Ovary (tissue), 9 donors: Measurements from ENCODE around the gene MT2A. TPM values are rescaled to one million over a fixed set of nuclear protein-coding genes. Genes with fewer than 3 reads are reported as not detected.
A peak's percentile ranks its signal among the peaks of the same experiment; 100 is the strongest.

Source experiments
- DNase-seq, 5 donors: peaks; one replicate each; pipeline ENCODE4 v3.0.0-alpha.2; 2019 to 2020
- H3K27ac ChIP-seq, 2 donors: fragments of 200-600 bp; one replicate each; pipeline versions ENCODE4 v1.5.1 to v1.8.0; 2019 to 2022
- H3K27me3 ChIP-seq: fragments of 200-600 bp; one replicate; pipeline ENCODE4 v1.8.0; 2022
- H3K36me3 ChIP-seq: fragments of 200-600 bp; sonication (generic); one replicate; pipeline ENCODE4 v1.5.1; 2019
- H3K4me1 ChIP-seq: one replicate; pipeline ENCODE4 v1.8.1; 2013; ENCODE audit warnings: mild to moderate bottlenecking, moderate library complexity; ENCODE audit not compliant: insufficient read depth
- H3K4me3 ChIP-seq: fragments of 200-600 bp; sonication (generic); one replicate; pipeline ENCODE4 v1.5.1; 2017
- H3K9me3 ChIP-seq, 2 donors: fragments of 200-600 bp in 1 of 2; sonication (generic) in 1 of 2; one replicate each; pipeline versions ENCODE4 v1.5.1 to v1.8.1; 2013 to 2019; ENCODE audit warnings: mild to moderate bottlenecking in 1 of 2, moderate library complexity in 1 of 2
- EP300 ChIP-seq: sonication (generic); formaldehyde crosslinking; IDR thresholded peaks from one replicate; pipeline ENCODE4 v1.6.1; 2017; ENCODE audit warnings: antibody characterized with exemption
- POLR2A ChIP-seq: fragments of 450-650 bp; IDR thresholded peaks from one replicate; pipeline ENCODE4 v1.6.1; 2017; ENCODE audit warnings: antibody characterized with exemption, mild to moderate bottlenecking, moderate library complexity
- WGBS, 3 donors: extraction: QIAGEN DNeasy Blood & Tissue Kit in 1 of 3; methylation state at CpG; one replicate each; pipeline versions ENCODE4 v1.1.5 to v1.1.7; 2013 to 2017; 5-methylcytosine and 5-hydroxymethylcytosine counted together
- intact Hi-C, 4 donors: fragments of 100-400 bp; cut with DNase I; formaldehyde crosslinking; loops; one replicate each; pipeline versions ENCODE4 v1.11.0 to v1.15.1; 2022 to 2023
- polyA plus RNA-seq, 2 donors: library from polyadenylated mRNA; stranded (reverse); fragments of 200-250 nt in 1 of 2; fragments of 350-450 nt in 1 of 2; fragmentation: Illumina TruSeq in 1 of 2; extraction: RNeasy Lipid Tissue Mini Kit (QIAGEN cat#74804) in 1 of 2; gene quantifications; one replicate each; pipeline ENCODE4 v1.2.3, GENCODE V29; 2013 to 2014
- total RNA-seq, 7 donors: library from RNA; depleted of rRNA in 2 of 7; stranded (reverse); fragments of >200 nt in 2 of 7; fragmentation: NEBNext Ultra II Directional in 3 of 7; extraction: Animal tissue kit (Norgen Biotek cat#: 25700) in 3 of 7; gene quantifications; one replicate each; pipeline versions ENCODE4 v1.1.0 to v1.2.4, GENCODE V29; 2016 to 2023
- TF ChIP-seq, protein P1 (sequence below), 3 donors: fragments of 450-650 bp in 2 of 3; fragments of 200-600 bp in 1 of 3; IDR thresholded peaks; one replicate each; pipeline versions ENCODE4 v1.5.1 to v1.8.0; 2016 to 2022; ENCODE audit warnings: antibody characterized with exemption in 3 of 3, mild to moderate bottlenecking in 1 of 3
- donor health status: DM: no; HTN: no; CAD: no; lungs with moderate emphysema.
- donor health status: DM: no; HTN: no; CAD: no.
- donor health status: Bipolar disorder and iron deficiency.
- donor health status: DM: yes; HTN: yes; CAD: no.
- donor health status: DM: no; HTN: no; CAD: no.
- donor health status: DM: yes; HTN: yes; CAD: no.

MT2A gene
- total and polyA plus RNA-seq, 9 donors: 16.1 to 679 (median 136) TPM

DNA sequence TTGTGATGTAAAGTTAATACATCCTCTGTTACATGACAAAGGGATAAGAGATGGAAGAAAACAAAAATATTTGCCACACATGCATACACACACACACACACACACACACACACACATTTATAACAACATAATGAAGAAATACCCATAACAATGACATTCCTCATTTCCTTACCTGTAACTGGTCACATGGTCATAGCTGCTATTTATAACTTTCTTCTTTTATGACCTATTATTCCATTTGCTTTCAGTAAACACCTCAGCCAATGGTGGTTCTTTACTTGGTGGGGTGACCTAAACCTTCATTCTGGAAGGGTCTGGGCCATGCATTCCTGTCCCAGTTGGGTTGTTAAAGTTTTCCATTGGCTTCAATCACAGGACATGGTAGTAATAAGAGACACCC, 5.3 kb downstream of the MT2A start:
- H3K27ac ChIP-seq: no peak overlapping the region
- DNase-seq: no peak
- no peak overlapping the region for H3K4me3 ChIP-seq
- H3K9me3 ChIP-seq: no peaks in the 10 kb centered on the region
- H3K27me3 ChIP-seq: no peaks in the 10 kb centered on the region
- TF ChIP-seq EP300 (no peak), POLR2A (no peak)
- TF ChIP-seq, protein P1, sequence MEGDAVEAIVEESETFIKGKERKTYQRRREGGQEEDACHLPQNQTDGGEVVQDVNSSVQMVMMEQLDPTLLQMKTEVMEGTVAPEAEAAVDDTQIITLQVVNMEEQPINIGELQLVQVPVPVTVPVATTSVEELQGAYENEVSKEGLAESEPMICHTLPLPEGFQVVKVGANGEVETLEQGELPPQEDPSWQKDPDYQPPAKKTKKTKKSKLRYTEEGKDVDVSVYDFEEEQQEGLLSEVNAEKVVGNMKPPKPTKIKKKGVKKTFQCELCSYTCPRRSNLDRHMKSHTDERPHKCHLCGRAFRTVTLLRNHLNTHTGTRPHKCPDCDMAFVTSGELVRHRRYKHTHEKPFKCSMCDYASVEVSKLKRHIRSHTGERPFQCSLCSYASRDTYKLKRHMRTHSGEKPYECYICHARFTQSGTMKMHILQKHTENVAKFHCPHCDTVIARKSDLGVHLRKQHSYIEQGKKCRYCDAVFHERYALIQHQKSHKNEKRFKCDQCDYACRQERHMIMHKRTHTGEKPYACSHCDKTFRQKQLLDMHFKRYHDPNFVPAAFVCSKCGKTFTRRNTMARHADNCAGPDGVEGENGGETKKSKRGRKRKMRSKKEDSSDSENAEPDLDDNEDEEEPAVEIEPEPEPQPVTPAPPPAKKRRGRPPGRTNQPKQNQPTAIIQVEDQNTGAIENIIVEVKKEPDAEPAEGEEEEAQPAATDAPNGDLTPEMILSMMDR (IDR thresholded peaks at IDR 0.05): no peak
- H3K36me3 ChIP-seq: no peaks in the 10 kb centered on the region
- intact Hi-C loops: no loop called here
- H3K4me1 ChIP-seq: peaks cover 16% of the 10 kb centered on the region

DNA sequence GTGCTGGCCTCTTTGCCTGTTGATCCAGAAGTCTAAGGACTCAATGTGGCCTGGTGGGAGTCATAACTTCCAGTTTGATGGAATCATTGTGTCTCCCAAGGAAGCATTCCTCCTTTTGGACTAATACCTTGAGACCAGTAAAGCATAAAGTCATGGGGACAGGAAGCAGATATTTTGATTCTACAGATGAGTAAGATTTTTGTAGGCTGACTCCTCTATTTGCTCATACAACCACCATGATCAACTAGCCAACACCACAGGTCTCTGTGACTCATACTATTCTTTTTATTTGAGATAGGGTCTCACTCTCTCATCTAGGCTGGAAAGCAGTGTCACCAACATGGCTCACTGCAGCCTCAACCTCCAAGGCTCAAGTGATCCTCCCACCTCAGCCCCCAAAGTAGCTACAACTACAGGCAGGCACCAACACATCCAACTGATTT, 6.2 kb downstream of the MT2A start:
- Histone ChIP-seq H3K36me3 (no peaks in the 10 kb centered on the region), H3K4me1 (peaks cover 16% of the 10 kb centered on the region), H3K9me3 (no peaks in the 10 kb centered on the region), H3K27ac (no peak overlapping the region), H3K27me3 (no peaks in the 10 kb centered on the region), H3K4me3 (no peak overlapping the region)
- intact Hi-C loops: no loop called here
- TF ChIP-seq EP300: no peak
- TF ChIP-seq, protein P1 (IDR thresholded peaks at IDR 0.05): no peak
- no peak for TF ChIP-seq POLR2A
- no peak for DNase-seq

DNA sequence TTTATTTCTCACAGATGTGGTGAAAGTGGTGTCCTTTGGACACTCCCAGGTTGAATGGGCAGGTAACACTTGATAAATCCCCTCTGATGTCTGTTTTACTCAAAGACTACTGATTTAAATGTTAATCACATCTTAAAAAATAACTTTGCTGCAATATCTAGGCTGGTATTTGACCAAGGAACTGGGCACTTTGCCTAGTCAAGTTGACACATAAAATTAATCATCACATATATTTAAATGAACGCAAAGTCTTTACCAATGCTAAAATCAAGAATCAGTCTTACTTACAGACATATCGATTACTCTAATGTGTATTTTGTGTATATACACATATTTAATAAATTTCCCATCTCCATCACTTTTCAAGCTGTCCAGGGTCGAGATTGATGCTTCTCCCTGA, 7.0 kb downstream of the MT2A start:
- intact Hi-C loops: no loop called here
- no peak for DNase-seq

DNA sequence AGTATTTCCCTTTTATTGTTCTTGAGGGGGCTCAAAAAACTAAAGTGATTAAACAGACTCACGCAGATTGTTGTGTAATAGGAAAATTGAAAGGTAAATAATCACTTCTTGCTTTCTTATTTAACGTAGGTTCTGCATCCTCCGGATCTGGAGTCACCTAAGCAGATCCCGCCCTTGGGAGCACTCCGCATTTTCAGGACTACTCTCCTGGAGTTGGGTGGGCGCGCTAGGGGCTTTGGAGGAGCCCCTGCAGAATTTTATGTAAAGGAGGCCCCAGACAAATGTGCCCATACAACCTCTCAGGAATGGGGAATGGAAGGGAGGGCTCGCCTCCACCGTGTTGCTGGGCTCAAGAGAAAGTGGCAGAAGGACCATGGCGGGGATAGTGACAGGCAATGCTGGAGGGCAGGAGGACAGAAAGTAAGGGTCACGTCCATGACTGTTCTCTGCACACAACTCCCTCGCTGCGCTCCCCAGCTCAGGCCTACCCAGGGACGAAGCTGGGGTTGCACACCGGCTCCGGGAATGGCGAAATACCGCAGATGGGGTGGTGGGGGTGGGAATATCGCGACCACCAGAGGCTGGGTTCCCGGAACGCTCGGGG, 8.3 kb downstream of the MT2A start:
- no peak for DNase-seq
- Histone ChIP-seq H3K27me3 (no peaks in the 10 kb centered on the region), H3K4me3 (peak overlapping the region; percentile 7), H3K4me1 (peaks cover 2% of the 10 kb centered on the region), H3K27ac (no peak overlapping the region), H3K9me3 (no peaks in the 10 kb centered on the region), H3K36me3 (no peaks in the 10 kb centered on the region)
- WGBS, 3 donors: 53 to 59% (median 58%) methylated on average over 23 of the region's 23 CpGs
- intact Hi-C loops: no loop called here
- TF ChIP-seq POLR2A (no peak), EP300 (no peak)
- TF ChIP-seq, protein P1 (IDR thresholded peaks at IDR 0.05): no peak

More for the DNA sequence above, 7.0 kb downstream of the MT2A start:
- Histone ChIP-seq H3K4me1 (peaks cover 11% of the 10 kb centered on the region), H3K9me3 (no peaks in the 10 kb centered on the region), H3K4me3 (no peak overlapping the region), H3K27ac (no peak overlapping the region), H3K36me3 (no peaks in the 10 kb centered on the region), H3K27me3 (no peaks in the 10 kb centered on the region)
- TF ChIP-seq POLR2A: no peak
- TF ChIP-seq EP300: no peak
- TF ChIP-seq, protein P1 (IDR thresholded peaks at IDR 0.05): no peak
- 92 to 93% (median 93%) methylated on average over 3 of the region's 3 CpGs for WGBS, 3 donors
